ENCODE results near the gene S100A1.
"Not testable (repeated sequence)": the region's sequence is repeated elsewhere in the genome, so short reads cannot be mapped to it uniquely, and the experiment has no call there.

Gene S100A1

DNA sequence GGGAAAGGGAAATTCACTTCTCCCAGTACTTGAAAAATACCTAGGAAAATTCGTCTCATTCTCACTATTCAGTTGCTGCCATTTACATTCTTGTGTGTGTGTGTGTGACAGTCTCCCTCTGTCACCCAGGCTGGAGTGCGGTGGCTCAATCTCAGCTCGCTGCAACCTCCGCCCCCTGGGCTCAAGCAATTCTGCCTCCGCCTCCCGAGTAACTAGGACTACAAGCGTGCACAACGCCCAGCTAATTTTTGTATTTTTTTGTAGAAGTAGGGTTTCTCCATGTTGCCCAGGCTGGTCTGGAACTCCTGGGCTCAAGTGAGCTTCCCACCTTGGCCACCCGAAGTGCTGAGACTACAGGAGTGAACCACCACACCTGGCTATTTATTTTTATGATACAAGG, 31.4 kb downstream of the S100A1 start:
- no peak for DNase-seq

- DNase-seq = no peak
Observed at GRCh38 chr1:153661111-153661708, 33.0 kb downstream of the S100A1 start.

DNA sequence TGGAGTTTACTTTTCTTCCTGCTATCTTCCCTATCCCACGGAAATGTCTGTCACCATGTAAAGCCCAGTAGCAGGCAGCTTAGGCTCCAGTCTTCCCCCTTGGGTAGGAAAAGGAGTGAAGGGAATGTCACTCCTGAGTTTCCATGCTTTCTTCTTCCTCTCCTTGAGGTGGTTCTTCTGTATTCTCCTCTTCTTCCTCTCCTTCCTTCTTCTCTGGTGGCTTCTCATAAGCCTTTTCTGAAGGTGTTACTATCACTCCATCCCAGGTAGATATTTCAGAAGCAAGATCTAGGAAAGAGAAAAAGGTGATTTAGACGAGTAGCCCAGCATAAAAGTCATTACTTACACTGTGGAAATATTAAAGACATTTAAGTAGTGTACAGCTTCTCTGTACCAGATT, 34.0 kb downstream of the S100A1 start:
- DNase-seq = no peak

DNA sequence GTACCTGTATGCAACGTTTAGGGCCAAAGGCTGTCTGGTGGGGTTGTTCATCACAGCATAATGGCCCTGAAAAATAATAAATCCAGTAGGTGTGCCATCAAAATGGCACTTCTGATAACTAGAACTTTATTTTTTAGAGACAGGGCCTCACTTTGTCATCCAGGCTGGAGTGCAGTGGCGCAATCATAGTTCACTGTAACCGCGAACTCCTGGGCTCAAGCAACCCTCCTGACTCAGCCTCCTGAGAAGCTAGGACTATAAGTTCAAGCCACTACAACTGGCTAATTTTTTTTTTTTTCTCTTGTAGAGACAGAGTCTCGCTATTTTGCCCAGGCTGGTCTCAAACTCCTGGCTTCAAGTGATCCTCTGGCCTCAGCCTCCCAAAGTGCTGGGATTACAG, 35.0 kb downstream of the S100A1 start:
- no peak for DNase-seq

GRCh38 chr1:153667439-153667838, 39.2 kb downstream of the S100A1 start:
- no peak for DNase-seq

DNA sequence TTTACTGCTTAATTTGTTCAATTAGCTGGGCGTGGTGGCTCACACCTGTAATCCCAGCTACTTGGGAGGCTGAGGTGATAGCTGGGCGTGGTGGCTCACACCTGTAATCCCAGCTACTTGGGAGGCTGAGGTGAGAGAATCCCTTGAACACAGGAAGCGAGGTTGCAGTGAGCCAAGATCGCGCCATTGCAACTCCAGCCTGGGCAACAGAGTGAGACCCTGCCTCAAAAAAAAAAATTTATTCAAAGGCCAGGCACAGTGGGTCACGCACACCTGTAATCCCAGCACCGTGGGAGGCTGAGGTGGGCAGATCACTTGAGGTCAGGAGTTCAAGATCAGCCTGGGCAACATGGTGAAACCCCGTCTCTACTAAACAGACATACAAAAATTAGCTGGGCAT, 40.4 kb downstream of the S100A1 start:
- DNase-seq = not testable (repeated sequence)

DNA sequence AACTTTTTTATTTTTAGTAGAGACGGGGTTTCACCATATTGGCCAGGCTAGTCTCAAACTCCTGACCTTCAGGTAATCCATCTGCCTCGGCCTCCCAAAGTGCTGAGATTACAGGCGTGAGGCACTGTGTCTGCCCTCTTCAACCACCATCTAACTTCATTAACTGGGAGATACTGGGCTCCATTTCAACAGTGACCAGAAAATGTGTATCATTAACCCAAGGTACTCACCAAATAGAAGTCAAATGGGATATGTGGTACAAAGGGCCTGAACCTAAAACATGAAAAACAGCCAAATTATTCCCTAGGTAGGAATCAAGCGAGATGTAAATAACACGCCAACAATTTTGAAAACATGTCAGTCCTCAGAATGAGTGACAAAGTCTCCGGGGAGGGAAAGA, 41.4 kb downstream of the S100A1 start:
- no peak for DNase-seq

- no peak for DNase-seq
Observed at GRCh38 chr1:153670257-153670858, 42.1 kb downstream of the S100A1 start.

- peak; percentile 100 for DNase-seq
Observed at GRCh38 chr1:153670859-153671627, 42.8 kb downstream of the S100A1 start, which contains the start of gene ILF2. TSS of gene ILF2 (minus strand) at chr1:153670993. CDS start at chr1:153670922, 71 bp downstream.

DNA sequence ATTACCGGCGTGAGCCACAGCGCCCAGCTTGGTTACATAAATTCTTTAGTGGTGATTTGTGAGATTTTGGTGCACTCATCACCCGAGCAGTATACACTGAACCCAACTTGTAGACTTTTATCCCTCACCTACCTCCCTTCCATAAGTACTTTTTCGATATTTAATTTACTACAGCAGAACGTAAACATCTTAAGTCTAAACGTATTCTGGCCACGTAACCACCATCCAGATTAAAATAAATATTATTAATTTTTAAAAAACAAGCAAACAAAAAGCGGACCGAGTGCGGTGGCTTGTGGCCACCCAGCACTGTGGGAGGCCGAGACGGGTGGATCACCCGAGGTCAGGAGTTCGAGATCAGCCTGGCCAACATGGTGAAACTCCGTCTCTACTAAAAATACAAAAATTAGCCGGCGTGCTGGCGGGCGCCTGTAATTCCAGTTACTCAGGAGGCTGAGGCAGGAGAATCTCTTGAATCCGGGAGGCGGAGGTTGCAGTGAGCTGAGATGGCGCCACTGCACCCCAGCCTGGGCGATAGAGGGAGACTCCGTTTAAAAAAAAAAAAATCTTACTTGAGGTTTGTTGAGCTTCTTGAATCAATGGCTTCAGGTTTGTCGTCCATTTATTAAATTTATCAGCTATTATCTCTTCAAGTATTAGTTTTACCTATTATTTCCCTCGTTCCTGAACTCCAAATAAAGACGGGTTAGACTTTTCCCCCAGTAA, 43.6 kb downstream of the S100A1 start:
- DNase-seq = peak; percentile 68

- DNase-seq = peak; percentile 68
Observed at GRCh38 chr1:153673511-153673910, 45.3 kb downstream of the S100A1 start.

DNA sequence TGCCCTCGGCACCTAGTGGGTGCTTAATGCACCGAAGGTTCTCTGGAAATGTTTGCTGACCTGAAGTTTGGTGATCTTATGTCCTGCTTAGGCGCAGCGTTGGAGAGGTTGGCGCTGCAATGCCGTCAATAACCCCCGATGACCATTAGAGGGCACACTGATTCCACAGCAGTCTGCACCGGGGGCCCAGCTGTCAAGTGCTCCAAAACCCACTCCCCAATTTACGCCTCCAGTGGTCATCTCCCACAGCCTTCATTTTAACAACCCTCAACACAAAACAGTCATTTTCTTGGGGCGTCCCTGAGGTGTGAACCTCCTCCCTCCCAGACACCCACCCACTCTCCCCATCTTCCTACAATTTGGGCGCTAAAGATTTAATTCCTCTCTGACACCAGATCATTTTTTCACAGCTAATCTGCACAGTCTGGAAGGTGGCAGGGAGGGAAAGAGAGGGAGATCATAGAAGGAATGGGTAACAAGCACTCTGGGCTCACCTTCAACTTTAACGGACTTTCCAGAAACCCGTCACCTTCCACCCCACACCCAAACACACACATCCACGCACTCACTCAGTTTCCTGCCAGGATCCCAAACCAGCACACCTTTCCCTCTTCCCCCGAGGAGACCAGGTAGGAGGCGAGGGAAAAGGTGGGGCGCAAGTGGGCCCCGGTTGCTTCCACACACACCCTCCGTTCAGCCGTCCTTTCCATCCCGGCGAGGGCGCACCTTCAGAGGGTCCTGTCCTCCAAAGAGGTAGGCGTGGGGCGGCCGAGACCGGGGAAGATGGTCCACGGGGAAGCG, 49.7 kb downstream of the S100A1 start:
- peak; percentile 60 for DNase-seq

GRCh38 chr1:153678519-153679336, 50.5 kb downstream of the S100A1 start, which contains the start of gene NPR1:
TSS of gene NPR1 (plus strand) at chr1:153678688. CDS start at chr1:153679109, 421 bp downstream.
- DNase-seq = peak; percentile 21

DNA sequence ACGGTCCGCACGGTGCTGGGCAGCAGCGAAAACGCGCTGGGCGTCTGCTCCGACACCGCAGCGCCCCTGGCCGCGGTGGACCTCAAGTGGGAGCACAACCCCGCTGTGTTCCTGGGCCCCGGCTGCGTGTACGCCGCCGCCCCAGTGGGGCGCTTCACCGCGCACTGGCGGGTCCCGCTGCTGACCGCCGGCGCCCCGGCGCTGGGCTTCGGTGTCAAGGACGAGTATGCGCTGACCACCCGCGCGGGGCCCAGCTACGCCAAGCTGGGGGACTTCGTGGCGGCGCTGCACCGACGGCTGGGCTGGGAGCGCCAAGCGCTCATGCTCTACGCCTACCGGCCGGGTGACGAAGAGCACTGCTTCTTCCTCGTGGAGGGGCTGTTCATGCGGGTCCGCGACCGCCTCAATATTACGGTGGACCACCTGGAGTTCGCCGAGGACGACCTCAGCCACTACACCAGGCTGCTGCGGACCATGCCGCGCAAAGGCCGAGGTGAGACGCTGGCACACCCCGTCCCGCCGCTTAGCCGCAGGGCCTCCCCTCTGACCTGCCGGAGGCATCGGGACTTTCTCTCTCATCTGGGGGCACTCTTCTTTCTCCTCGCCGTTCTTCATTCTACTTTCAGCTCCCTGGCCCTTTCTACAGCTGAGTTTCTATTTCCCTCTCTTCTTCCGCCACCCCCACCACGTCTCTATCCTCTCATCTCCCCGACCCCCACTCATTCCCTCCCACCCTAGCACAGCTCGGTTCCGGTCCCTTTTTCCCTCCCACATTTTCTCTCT, 51.3 kb downstream of the S100A1 start:
- DNase-seq = no peak

- DNase-seq = no peak
Observed at GRCh38 chr1:153680120-153680403, 51.8 kb downstream of the S100A1 start.

All from hematopoietic multipotent progenitor cell treated with erythropoietin and hydrocortisone succinate and interleukin-3 and kit ligand, for 8 days (in vitro differentiated cells).